AG04449 (cell line): ENCODE measurements around the gene CDK5.

Experiments used
- CTCF ChIA-PET: fragments of 350-600 bp; formaldehyde crosslinking; extraction: SDS; loops from one replicate; lab custom pipeline; 2021; ENCODE audit warnings: antibody characterized with exemption; lab: Yijun Ruan, JAX
- POLR2A ChIA-PET: fragments of 400-600, 350-600 bp; formaldehyde crosslinking; extraction: SDS; loops from one replicate; lab custom pipeline; 2020; ENCODE audit warnings: antibody characterized with exemption, inconsistent platforms; lab: Yijun Ruan, JAX
- DNase-seq: peaks from one replicate; pipeline ENCODE4 v3.0.0-alpha.2; 2010; ENCODE audit warnings: low read depth, low spot score
- H3K4me3 ChIP-seq: 2 replicates; pipeline ENCODE4 v1.5.1; 2011; ENCODE audit warnings: low read depth, mild to moderate bottlenecking, control low read depth, low read length
- TF ChIP-seq, protein P1 (sequence below): IDR thresholded peaks from one replicate; pipeline ENCODE4 v1.5.1; 2011; ENCODE audit warnings: mild to moderate bottlenecking, moderate library complexity, low read length, control low read depth, inconsistent platforms; ENCODE audit not compliant: insufficient read depth; ENCODE audit errors: missing control alignments

Gene CDK5

GRCh38 chr7:151093748-151094147 lies 36.1 kb upstream of the CDK5 start:
- POLR2A ChIA-PET = interaction anchor here (0.6 kb wide), 1 partner anchor 92 kb away, joined by 3 read pairs; no protein-coding TSS in a partner anchor

DNA sequence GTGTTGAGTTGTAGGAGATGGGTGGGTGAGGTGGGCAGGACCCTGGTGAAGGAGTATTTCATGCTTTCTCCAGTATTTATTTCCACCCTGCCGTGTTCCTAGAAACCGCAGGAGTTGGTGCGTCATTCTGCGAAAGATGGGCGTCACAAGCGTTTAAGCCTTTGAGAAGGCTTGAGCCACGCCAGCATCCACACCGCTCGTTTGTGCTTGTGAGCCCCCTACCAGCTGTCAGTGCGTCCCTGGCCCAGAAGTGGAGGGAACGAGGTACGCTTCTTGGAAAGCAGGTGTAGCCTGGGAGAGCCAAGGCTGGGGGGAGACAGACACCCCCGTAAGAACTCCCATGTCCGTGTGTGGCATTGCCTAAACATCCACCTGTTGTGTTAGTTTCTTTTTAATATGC lies 34.3 kb upstream of the CDK5 start:
- TF ChIP-seq, protein P1, sequence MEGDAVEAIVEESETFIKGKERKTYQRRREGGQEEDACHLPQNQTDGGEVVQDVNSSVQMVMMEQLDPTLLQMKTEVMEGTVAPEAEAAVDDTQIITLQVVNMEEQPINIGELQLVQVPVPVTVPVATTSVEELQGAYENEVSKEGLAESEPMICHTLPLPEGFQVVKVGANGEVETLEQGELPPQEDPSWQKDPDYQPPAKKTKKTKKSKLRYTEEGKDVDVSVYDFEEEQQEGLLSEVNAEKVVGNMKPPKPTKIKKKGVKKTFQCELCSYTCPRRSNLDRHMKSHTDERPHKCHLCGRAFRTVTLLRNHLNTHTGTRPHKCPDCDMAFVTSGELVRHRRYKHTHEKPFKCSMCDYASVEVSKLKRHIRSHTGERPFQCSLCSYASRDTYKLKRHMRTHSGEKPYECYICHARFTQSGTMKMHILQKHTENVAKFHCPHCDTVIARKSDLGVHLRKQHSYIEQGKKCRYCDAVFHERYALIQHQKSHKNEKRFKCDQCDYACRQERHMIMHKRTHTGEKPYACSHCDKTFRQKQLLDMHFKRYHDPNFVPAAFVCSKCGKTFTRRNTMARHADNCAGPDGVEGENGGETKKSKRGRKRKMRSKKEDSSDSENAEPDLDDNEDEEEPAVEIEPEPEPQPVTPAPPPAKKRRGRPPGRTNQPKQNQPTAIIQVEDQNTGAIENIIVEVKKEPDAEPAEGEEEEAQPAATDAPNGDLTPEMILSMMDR = no peak
- CTCF ChIA-PET = interaction anchor here (1.0 to 19.2 kb wide), 3 partner anchors 18 to 108 kb away, joined by 3 to 347 read pairs (median 3); no protein-coding TSS in a partner anchor
- no peak for DNase-seq
- POLR2A ChIA-PET = no interaction called here
- H3K4me3 ChIP-seq = no peak overlapping the region

More at GRCh38 chr7:151093748-151094147, 36.1 kb upstream of the CDK5 start:
- no peak overlapping the region for H3K4me3 ChIP-seq
- CTCF ChIA-PET = interaction anchor here (1.0 to 19.2 kb wide), 3 partner anchors 9 to 30 kb away, joined by 3 to 347 read pairs (median 6); no protein-coding TSS in a partner anchor
- TF ChIP-seq, protein P1 = no peak
- DNase-seq = no peak

- CTCF ChIA-PET = interaction anchor here (0.7 to 19.2 kb wide), 6 partner anchors 9 to 78 kb away, joined by 3 to 347 read pairs (median 4); partner anchors contain the start of gene FASTK
- H3K4me3 ChIP-seq = no peak overlapping the region
- TF ChIP-seq, protein P1 = peak; percentile 57
- POLR2A ChIA-PET = no interaction called here
- DNase-seq = no peak
Observed at GRCh38 chr7:151091431-151091830, 33.7 kb upstream of the CDK5 start.

DNA sequence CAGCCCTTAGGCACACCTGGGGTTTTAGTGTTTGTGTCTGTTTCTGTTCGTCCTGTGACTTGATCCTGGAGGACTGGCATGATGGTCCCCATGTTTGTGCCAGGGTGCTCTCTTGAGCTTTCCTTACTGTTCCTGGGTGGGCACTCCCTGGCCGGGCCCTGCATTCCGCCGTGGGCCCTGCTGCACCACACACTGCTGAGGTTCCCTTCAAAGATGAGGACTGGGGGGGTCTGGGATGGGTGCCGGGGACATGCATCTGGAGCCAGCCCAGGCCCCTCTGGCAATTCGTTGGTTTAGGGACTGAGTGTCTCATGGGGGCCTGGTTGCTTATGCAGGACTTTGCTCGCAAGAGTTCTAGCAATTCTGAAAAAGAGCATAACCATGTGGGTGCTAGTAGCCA lies 33.3 kb upstream of the CDK5 start:
- TF ChIP-seq, protein P1 = no peak
- no peak overlapping the region for H3K4me3 ChIP-seq
- POLR2A ChIA-PET = no interaction called here
- no peak for DNase-seq
- CTCF ChIA-PET = interaction anchor here (0.7 to 19.2 kb wide), 6 partner anchors 10 to 77 kb away, joined by 3 to 347 read pairs (median 4); partner anchors contain the start of gene FASTK

DNA sequence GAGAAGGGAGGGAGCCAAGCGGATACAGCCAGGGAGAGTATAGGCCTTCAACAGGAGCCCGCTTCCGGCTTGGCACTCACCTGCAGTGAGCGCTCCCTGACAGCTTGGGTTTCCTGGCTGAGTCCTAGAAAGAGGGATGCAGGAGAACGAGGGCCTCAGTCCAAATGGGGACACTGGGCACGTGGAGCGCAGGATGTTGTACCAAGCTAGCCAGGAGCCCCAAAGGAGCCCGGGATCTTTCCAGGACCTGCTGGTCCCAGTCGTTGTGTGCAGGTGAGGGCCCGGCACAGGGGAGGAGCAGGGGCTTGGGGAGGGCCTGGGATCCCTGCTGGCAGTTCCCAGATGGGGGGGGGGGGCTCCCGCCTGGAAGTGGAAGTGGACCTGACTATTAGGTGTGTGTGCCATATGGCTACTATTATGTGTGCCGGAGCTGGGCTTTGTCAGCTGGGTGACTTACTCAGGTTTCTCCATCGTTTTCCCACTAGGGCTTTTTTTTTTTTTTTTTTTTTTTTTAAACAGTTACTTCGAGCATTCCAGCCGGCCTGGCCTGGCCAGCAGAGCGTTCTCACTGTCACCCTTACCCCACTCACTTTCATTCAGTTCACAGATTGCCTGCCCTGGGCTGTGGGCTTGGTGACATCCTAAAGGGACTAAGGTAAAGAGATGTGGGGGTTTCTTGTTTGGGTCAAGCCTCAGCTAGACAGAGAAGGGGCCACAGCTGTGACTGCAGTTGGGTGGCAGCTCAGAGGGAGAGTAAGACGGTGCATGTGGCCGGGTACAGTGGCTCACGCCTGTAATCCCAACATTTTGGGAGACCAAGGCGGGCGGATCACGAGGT lies 32.4 kb upstream of the CDK5 start:
- no peak overlapping the region for H3K4me3 ChIP-seq
- no peak for DNase-seq
- POLR2A ChIA-PET = interaction anchor here (0.6 to 2.0 kb wide), 3 partner anchors 15 to 62 kb away, joined by 3 to 6 read pairs (median 4); partner anchors contain the start of gene ABCB8
- CTCF ChIA-PET = interaction anchor here (0.7 to 19.2 kb wide), 7 partner anchors 10 to 127 kb away, joined by 3 to 347 read pairs (median 4); no protein-coding TSS in a partner anchor
- TF ChIP-seq, protein P1 = no peak
